Measurements from ENCODE around the gene PVRIG. TPM values are rescaled to one million over a fixed set of nuclear protein-coding genes. Genes with fewer than 3 reads are reported as not detected.

PVRIG gene
- total RNA-seq, 2 experiments from 2014 or later = 83.3 to 86.6 TPM

DNA sequence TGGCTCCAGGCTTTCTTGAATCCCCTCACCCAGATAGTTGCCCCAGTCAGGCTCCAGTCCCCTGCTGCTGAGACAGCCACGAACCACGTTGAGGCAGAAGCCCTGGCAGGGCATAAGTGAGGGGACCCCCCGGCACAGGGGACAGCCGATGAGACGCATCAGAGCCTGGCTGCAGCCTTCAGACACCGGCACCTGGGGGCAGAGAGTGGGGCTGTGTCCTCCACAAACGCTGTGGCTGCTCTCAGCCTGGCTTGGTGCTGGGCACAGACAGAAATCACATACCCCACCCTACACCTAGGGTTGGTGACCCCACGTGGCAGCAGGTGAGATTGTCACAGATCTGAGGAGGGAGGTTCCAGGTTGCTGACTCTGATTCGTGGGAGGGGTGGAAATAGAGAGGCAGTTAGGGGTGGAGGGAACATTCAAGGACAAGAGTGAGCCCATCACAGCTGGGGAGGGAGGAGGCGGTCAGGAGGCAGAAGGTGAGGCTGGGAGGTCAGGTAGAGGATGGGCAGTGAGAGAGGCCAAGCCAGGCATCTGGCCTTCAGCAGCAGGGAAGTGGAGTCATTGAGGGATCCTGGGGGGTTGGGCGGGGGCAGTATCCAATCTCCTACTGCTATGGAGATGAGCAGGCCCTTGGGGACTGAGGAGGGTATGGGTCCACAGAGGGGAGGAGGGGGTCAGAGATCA is 45.8 kb upstream of the PVRIG start:
- Histone ChIP-seq H3K36me3 (ENCODE audit: insufficient read depth, low read length) (peaks cover 9% of the 10 kb centered on the region; the same call in 1 of the 2 replicates), H3K79me2 (ENCODE audit: insufficient read depth, low read depth, low read length) (peaks cover 6% of the 10 kb centered on the region; the same call in 1 of the 2 replicates), H3K4me1 (ENCODE audit: insufficient read depth, low read length, poor library complexity, severe bottlenecking) (peaks cover 75% of the 10 kb centered on the region), H4K20me1 (ENCODE audit: insufficient read depth, low read length) (no peaks in the 10 kb centered on the region), H3K4me3 (ENCODE audit: low read depth, low read length, poor library complexity, severe bottlenecking) (no peak overlapping the region), H3K4me2 (ENCODE audit: low read length) (no peak overlapping the region), H3K9me2 (ENCODE audit: insufficient read depth, low read length) (no peaks in the 10 kb centered on the region), H2AFZ (ENCODE audit: low read length) (no peak overlapping the region), H3K9me3 (ENCODE audit: low read length) (no peaks in the 10 kb centered on the region), H3K27ac (ENCODE audit: low read depth, low read length, poor library complexity, severe bottlenecking) (no peak overlapping the region)
- peak; percentile 36 for DNase-seq (ENCODE audit: low spot score)
- CTCF ChIA-PET (ENCODE audit: unreplicated experiment) = interaction anchor here (0.7 kb wide), 1 partner anchor 25 kb away, joined by 3 read pairs; no protein-coding TSS in a partner anchor
- POLR2A ChIA-PET = interaction anchor here (0.6 to 0.7 kb wide), 2 partner anchors 84 to 249 kb away, joined by 3 read pairs; no protein-coding TSS in a partner anchor
- intact Hi-C loops (cut with micrococcal nuclease; ENCODE audit: unreplicated experiment) = no loop called here
- TF ChIP-seq EZH2phosphoT487 (IDR thresholded peaks at IDR 0.05; ENCODE audit: borderline replicate concordance, low read depth, low read length) = no peak
- TF ChIP-seq, protein P1, sequence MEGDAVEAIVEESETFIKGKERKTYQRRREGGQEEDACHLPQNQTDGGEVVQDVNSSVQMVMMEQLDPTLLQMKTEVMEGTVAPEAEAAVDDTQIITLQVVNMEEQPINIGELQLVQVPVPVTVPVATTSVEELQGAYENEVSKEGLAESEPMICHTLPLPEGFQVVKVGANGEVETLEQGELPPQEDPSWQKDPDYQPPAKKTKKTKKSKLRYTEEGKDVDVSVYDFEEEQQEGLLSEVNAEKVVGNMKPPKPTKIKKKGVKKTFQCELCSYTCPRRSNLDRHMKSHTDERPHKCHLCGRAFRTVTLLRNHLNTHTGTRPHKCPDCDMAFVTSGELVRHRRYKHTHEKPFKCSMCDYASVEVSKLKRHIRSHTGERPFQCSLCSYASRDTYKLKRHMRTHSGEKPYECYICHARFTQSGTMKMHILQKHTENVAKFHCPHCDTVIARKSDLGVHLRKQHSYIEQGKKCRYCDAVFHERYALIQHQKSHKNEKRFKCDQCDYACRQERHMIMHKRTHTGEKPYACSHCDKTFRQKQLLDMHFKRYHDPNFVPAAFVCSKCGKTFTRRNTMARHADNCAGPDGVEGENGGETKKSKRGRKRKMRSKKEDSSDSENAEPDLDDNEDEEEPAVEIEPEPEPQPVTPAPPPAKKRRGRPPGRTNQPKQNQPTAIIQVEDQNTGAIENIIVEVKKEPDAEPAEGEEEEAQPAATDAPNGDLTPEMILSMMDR (conservative IDR thresholded peaks at IDR 0.05; ENCODE audit: low read length) = 0 out of 2 replicates have a peak, but pooled peaks have one; percentile 44
- no TSS peak for BruUV-seq (replicated peaks)

DNA sequence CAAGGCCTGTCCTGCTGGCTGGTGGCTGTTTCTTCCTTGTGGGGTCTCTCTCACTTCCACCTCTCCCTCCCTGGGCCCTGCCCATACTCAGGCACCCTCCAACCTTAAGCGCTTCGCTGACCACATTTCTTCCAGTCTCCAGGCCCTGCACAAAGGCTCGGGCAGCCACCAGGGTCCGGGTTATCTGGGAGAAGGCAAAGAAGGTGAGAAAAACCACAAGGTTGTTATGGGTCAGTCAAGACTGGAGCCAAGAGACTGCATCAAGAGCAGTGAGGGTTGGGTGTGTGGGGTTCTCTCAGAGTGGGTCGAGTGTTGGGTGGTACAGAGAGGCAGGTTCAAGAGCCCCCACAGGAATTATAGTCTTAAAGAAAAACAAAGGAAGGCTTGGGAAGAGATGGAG is 45.2 kb upstream of the PVRIG start:
- no peaks in the 10 kb centered on the region for H3K9me3 ChIP-seq (ENCODE audit: low read length)
- H3K36me3 ChIP-seq (ENCODE audit: insufficient read depth, low read length) = peaks cover 9% of the 10 kb centered on the region; the same call in 1 of the 2 replicates
- peak overlapping the region; percentile 24; the same call in 1 of the 2 replicates for H3K4me2 ChIP-seq (ENCODE audit: low read length)
- no peak overlapping the region for H3K27ac ChIP-seq (ENCODE audit: low read depth, low read length, poor library complexity, severe bottlenecking)
- DNase-seq (ENCODE audit: low spot score) = no peak
- no peaks in the 10 kb centered on the region for H3K9me2 ChIP-seq (ENCODE audit: insufficient read depth, low read length)
- CTCF ChIA-PET (ENCODE audit: unreplicated experiment) = no interaction called here
- POLR2A ChIA-PET = no interaction called here
- H3K4me3 ChIP-seq (ENCODE audit: low read depth, low read length, poor library complexity, severe bottlenecking) = no peak overlapping the region
- H4K20me1 ChIP-seq (ENCODE audit: insufficient read depth, low read length) = no peaks in the 10 kb centered on the region
- TF ChIP-seq EZH2phosphoT487 (IDR thresholded peaks at IDR 0.05; ENCODE audit: borderline replicate concordance, low read depth, low read length) = no peak
- TF ChIP-seq, protein P1 (conservative IDR thresholded peaks at IDR 0.05; ENCODE audit: low read length) = no peak
- intact Hi-C loops (cut with micrococcal nuclease; ENCODE audit: unreplicated experiment) = no loop called here
- no peak overlapping the region for H2AFZ ChIP-seq (ENCODE audit: low read length)
- H3K79me2 ChIP-seq (ENCODE audit: insufficient read depth, low read depth, low read length) = peaks cover 6% of the 10 kb centered on the region; the same call in 1 of the 2 replicates
- TSS peak; percentile 79 for BruUV-seq (replicated peaks)
- H3K4me1 ChIP-seq (ENCODE audit: insufficient read depth, low read length, poor library complexity, severe bottlenecking) = peaks cover 76% of the 10 kb centered on the region

Data from OCI-LY7 (cell line).